ENCODE data around the gene SOX8.

The SOX8 gene

GRCh38 chr16:968620-969019 is 12.9 kb upstream of the SOX8 start:
- TF ChIP-seq ZBTB7A (IDR thresholded peaks at IDR 0.05; ENCODE audit: low read depth) (no peak), RAD21 (IDR thresholded peaks at IDR 0.05; ENCODE audit: low read depth) (no peak), CEBPB (IDR thresholded peaks at IDR 0.05) (no peak), YY1 (IDR thresholded peaks at IDR 0.05; ENCODE audit: low read depth) (no peak), TEAD4 (IDR thresholded peaks at IDR 0.05) (no peak), EP300 (IDR thresholded peaks at IDR 0.05; ENCODE audit: borderline replicate concordance) (no peak), TAF1 (IDR thresholded peaks at IDR 0.05; ENCODE audit: low read depth) (no peak), NFIC (IDR thresholded peaks at IDR 0.05) (no peak), TCF12 (IDR thresholded peaks at IDR 0.05; ENCODE audit: low read depth) (no peak), CREB1 (IDR thresholded peaks at IDR 0.05; ENCODE audit: low read depth) (no peak), EGR1 (IDR thresholded peaks at IDR 0.05) (no peak), FOXM1 (IDR thresholded peaks at IDR 0.05; ENCODE audit: borderline replicate concordance, low read depth) (no peak)
- TF ChIP-seq, protein P1, sequence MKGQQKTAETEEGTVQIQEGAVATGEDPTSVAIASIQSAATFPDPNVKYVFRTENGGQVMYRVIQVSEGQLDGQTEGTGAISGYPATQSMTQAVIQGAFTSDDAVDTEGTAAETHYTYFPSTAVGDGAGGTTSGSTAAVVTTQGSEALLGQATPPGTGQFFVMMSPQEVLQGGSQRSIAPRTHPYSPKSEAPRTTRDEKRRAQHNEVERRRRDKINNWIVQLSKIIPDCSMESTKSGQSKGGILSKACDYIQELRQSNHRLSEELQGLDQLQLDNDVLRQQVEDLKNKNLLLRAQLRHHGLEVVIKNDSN (IDR thresholded peaks at IDR 0.05), result no peak
- TF ChIP-seq, protein P2, sequence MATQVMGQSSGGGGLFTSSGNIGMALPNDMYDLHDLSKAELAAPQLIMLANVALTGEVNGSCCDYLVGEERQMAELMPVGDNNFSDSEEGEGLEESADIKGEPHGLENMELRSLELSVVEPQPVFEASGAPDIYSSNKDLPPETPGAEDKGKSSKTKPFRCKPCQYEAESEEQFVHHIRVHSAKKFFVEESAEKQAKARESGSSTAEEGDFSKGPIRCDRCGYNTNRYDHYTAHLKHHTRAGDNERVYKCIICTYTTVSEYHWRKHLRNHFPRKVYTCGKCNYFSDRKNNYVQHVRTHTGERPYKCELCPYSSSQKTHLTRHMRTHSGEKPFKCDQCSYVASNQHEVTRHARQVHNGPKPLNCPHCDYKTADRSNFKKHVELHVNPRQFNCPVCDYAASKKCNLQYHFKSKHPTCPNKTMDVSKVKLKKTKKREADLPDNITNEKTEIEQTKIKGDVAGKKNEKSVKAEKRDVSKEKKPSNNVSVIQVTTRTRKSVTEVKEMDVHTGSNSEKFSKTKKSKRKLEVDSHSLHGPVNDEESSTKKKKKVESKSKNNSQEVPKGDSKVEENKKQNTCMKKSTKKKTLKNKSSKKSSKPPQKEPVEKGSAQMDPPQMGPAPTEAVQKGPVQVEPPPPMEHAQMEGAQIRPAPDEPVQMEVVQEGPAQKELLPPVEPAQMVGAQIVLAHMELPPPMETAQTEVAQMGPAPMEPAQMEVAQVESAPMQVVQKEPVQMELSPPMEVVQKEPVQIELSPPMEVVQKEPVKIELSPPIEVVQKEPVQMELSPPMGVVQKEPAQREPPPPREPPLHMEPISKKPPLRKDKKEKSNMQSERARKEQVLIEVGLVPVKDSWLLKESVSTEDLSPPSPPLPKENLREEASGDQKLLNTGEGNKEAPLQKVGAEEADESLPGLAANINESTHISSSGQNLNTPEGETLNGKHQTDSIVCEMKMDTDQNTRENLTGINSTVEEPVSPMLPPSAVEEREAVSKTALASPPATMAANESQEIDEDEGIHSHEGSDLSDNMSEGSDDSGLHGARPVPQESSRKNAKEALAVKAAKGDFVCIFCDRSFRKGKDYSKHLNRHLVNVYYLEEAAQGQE (IDR thresholded peaks at IDR 0.05; ENCODE audit: low read depth), result no peak
- TF ChIP-seq, protein P3, sequence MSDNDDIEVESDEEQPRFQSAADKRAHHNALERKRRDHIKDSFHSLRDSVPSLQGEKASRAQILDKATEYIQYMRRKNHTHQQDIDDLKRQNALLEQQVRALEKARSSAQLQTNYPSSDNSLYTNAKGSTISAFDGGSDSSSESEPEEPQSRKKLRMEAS (IDR thresholded peaks at IDR 0.05), result no peak

GRCh38 chr16:969508-970385 is 11.8 kb upstream of the SOX8 start:
- no peak for TF ChIP-seq CEBPB (IDR thresholded peaks at IDR 0.05)
- TF ChIP-seq TEAD4 (IDR thresholded peaks at IDR 0.05), result no peak
- no peak for TF ChIP-seq FOXM1 (IDR thresholded peaks at IDR 0.05; ENCODE audit: borderline replicate concordance, low read depth)
- TF ChIP-seq RAD21 (IDR thresholded peaks at IDR 0.05; ENCODE audit: low read depth), result no peak
- no peak for TF ChIP-seq EGR1 (IDR thresholded peaks at IDR 0.05)
- TF ChIP-seq, protein P2 (IDR thresholded peaks at IDR 0.05; ENCODE audit: low read depth), result no peak
- no peak for TF ChIP-seq NFIC (IDR thresholded peaks at IDR 0.05)
- TF ChIP-seq, protein P3 (IDR thresholded peaks at IDR 0.05), result no peak
- TF ChIP-seq YY1 (IDR thresholded peaks at IDR 0.05; ENCODE audit: low read depth), result no peak
- no peak for TF ChIP-seq CREB1 (IDR thresholded peaks at IDR 0.05; ENCODE audit: low read depth)
- TF ChIP-seq, protein P1 (IDR thresholded peaks at IDR 0.05), result no peak
- TF ChIP-seq EP300 (IDR thresholded peaks at IDR 0.05; ENCODE audit: borderline replicate concordance), result no peak
- no peak for TF ChIP-seq ZBTB7A (IDR thresholded peaks at IDR 0.05; ENCODE audit: low read depth)
- TF ChIP-seq TCF12 (IDR thresholded peaks at IDR 0.05; ENCODE audit: low read depth), result no peak

GRCh38 chr16:970386-970765 is 11.2 kb upstream of the SOX8 start:
- TF ChIP-seq, protein P2 (IDR thresholded peaks at IDR 0.05; ENCODE audit: low read depth), result no peak
- peak; percentile 64; the same call in 1 of the 2 replicates for TF ChIP-seq ZBTB7A (IDR thresholded peaks at IDR 0.05; ENCODE audit: low read depth)

DNA sequence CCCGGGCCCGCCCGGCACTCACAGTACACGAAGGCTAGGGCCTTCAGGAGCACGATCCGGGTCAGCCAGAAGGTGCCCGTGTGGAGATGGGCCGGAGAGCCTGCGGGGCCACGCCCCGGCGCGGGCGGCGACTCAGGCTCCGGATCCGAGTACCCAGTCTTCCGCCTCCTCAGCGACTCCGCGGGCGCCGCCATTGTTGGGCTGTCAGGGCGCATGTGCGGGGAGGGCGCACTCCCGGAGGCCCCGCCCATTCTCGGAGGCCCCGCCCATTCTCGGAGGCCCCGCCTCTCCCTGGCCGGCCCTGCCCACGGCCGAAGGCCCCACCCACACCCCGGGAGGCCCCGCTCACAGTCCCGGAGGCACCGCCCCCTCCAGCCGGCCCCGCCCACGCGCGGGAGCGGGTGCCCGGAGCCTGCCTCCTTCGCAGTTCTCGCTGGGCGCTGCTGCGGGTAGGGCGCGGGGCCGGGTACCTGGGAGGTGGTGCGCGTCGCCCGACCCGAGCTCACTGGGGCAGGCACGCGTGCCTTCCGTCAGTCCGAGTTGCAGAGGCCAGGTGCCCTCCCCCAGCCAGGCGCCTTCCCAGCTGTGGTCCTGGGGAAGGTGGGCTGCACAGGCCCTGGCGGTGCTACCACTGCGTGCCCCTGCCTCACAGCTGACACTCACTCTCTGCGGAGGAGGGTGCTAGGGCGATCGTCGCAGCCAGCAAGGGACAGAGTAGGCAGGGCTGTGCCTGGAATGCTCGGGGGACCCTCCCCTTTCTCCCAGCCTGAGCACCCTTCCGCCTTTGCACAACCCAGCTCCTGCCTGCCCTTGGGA is 10.6 kb upstream of the SOX8 start, which contains the start of gene LMF1:
TSS of gene LMF1 (minus strand) at position 219 of the 816 bp plus-strand sequence. CDS start at position 215, 4 bp downstream.
- TF ChIP-seq TAF1 (IDR thresholded peaks at IDR 0.05; ENCODE audit: low read depth) (peak; percentile 85), CEBPB (IDR thresholded peaks at IDR 0.05) (no peak), ZBTB7A (IDR thresholded peaks at IDR 0.05; ENCODE audit: low read depth) (no peak), EGR1 (IDR thresholded peaks at IDR 0.05) (peak; percentile 12; the same call in 1 of the 2 replicates), NFIC (IDR thresholded peaks at IDR 0.05) (no peak), YY1 (IDR thresholded peaks at IDR 0.05; ENCODE audit: low read depth) (peak; percentile 94), CREB1 (IDR thresholded peaks at IDR 0.05; ENCODE audit: low read depth) (no peak), FOXM1 (IDR thresholded peaks at IDR 0.05; ENCODE audit: borderline replicate concordance, low read depth) (no peak), TCF12 (IDR thresholded peaks at IDR 0.05; ENCODE audit: low read depth) (peak; percentile 48; the same call in 1 of the 2 replicates)
- TF ChIP-seq, protein P3 (IDR thresholded peaks at IDR 0.05), result peak; percentile 63; the same call in 1 of the 2 replicates
- TF ChIP-seq, protein P2 (IDR thresholded peaks at IDR 0.05; ENCODE audit: low read depth), result no peak

Data from Ishikawa (cell line).